HG02852 (cell line): ENCODE data around the gene HLA-DPB1.
"Not testable (repeated sequence)": the region's sequence is repeated elsewhere in the genome, so short reads cannot be mapped to it uniquely, and the experiment has no call there.

Experiments
- ATAC-seq: cut with Tn5 transposase; IDR thresholded peaks from one replicate; pipeline ENCODE4 v1.9.1; 2021; ENCODE audit warnings: mild to moderate bottlenecking, moderate library complexity; ENCODE audit not compliant: unreplicated experiment

HLA-DPB1 gene

DNA sequence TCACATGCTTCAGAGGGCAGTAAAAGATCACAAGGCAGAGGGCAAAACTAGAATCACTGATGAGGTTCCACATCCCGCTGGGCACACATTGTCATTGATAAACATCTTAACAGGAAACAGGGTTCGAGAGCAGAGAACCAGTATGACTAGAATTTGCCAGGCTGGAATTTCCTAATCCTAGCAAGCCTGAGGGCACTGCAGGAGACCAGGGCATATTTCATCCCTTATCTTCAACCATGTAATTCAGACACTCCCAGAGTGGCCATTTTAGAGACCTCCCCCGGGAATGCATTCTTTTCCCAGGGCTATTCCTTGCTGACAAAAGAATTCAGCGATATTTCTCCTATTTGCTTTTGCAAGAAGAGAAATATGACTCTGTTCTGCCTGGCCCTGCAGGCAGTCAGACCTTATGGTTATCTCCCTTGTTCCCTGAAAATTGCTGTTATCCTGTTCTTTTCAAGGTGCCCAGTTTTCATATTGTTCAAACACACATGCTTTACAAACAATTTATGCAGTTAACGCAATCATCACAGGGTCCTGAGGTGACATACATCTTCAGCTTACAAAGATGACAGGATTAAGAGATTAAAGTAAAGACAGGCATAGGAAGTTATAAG lies 25.4 kb downstream of the HLA-DPB1 start:
- ATAC-seq: not testable (repeated sequence)

DNA sequence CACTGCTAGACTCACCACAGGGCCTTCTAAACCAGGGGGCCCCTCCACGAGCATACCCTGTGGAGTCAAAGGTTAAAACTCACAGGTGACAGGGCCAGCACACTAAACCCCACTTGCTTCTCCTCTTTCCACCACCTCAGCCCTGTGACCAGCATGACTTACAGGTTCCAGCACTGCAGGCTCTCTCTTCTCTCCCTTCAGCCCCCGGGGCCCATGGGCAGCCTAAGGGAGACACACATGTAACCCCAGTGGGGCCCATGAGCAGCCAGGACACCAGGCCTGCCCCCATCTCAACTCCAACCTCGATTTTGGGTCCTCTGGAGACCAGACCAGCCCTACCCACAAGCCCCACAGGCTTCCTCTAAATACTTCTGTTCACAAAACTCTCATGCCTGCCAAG lies 28.0 kb downstream of the HLA-DPB1 start:
- ATAC-seq: no peak

DNA sequence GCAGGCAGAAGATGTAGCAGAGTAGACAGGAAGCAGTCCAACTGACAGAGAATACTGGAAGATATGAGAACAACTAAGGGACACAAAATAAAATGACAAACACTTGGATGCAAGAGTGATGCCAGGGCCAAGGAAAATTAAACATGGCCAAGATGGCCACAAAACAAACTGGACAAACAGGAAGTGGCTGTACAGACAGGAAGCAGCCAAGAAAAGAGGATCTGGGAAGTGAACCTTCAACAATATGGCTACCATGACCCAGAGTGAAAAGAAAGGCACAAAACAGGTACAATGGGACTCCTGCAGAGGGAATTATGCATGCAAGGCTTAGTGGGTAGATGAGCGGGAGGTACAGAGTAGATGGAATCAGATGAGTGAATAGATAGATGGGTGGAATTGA lies 29.1 kb downstream of the HLA-DPB1 start:
- no peak for ATAC-seq

DNA sequence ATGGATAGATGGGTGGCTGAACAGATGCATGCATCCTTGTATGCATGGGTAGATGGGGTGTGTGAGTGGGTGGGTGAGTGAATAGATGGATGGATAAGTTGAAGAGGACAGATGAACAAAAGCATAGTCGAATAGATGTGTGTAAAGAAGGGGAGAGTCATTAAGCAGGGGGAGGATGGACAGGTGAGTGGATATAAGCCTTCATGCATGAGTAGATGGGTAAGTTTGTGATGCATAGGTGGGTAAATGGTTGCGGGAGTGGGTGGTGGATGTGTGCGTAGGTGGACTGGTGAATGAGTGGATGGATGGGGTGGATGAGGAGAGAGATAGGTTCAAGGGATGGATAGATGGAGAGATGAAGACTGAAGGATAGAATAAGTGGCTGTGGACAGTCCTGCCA lies 29.6 kb downstream of the HLA-DPB1 start:
- no peak for ATAC-seq

DNA sequence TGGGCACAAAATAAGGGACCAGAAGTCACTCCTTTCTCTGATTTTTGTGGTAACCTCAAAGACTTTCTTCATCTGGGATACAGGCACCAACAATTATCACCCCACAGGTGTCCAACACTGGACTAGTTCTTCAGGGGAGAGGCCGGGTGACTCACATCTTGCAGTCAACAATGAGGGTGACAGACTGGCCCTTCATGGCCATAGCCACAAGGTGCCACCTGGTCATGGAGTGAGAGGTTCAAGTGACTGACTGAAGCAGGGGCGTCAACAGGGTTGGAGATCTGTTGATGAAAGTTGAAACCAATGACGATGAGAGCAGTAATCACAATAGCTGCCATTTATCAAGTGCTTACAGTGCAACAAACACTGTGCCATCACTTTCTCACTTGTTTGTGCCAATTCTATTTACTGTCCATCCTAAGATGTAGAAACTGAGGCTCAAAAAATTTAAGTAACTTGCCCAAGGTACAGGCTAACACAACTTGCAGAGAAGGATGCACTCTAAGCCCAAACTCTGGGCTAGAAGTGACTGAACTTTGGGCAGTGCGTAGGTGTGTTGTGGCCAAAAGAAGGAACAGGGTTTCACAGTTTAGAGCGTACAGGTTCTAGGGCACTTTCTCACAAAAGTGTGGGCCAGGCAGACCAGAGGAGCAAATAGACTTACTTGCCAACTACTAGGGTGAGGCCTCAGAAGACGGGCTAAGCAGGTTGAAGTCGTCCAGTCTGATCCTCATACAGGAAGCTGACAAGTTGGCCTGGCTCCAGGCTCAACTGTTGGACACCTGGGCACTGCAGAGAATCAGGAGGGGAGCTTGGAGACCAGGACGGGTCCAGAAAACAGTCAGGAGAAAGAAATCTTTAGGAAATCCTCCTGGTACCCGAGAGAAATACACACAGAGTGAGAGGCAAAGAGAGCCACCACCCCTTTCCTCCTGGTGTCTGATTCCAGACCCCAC lies 30.4 kb downstream of the HLA-DPB1 start:
- no peak for ATAC-seq

DNA sequence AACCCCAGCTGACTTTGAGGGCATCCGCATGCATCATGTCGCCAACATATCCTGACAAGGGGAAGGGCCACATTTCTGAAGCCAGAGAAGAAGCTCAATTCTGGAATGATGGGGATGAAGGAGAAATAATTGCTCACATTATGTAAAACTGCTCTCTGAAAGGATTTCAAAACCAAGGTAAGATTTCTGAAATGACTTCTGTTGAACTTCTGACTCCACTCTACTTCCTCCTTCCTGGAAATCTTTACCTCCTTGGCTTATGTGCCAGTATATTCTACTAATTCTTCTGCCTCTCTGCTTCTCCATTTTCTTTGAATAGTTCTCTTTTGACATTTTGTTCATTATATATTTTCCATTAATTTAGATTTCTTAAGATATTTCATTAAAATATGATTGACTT lies 31.9 kb downstream of the HLA-DPB1 start:
- ATAC-seq: no peak

DNA sequence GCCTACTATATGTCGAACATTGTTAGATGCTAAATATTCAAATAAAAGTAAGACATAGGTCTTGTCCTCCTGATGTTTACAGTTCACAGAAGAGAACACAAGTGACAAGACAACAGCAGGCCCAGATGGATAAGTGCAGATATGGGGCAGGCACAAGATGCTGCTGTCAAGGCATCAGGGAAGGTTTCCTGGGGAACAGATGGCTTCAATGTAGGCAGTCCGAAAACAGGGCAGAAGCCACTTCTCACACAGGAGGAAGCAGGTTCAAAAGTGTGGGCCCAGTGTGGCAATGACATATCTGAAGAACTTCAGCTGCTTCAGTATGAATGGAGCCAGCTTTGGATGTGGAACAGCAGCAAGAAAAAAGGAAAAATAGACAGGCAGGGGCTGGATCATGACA lies 32.5 kb downstream of the HLA-DPB1 start:
- ATAC-seq: no peak

DNA sequence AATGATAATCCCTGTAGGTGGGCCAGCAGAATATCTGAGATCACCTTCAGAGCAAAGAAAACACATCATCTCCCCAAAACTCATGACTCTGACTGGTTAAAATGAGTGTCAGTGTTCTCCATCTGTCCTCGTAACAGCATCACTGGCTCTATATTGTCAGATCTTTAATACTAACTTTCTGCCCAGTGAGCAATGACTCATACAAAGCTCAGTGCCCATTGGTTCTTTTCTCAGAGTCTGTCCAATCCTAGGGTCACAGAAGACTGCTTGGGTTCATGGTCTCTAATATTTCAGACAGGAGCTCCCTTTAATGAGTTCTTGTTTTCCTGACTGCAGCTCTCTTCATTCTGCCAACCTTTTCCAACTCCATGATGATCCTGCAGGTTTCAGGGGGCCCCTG lies 36.4 kb downstream of the HLA-DPB1 start:
- peak; percentile 95 for ATAC-seq

DNA sequence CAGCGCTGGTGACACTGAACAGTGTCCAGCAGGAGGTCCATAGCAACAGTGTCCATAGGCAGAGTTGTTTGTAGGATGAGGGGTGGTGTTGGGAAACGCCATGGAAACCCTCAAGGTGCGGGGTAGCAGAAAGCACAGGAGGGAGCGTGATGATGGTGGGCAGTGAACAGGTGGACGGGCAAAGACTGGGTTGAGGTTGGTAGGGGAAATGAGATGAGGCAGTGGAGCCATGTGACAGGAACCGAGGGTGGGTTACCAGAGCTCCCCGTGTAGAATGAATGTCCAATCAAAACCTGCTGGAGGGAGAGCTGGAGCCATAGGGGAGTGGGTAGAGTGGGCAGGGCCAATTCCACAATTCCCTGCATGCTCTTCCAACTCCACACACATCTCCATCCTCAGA lies 38.0 kb downstream of the HLA-DPB1 start:
- ATAC-seq: no peak

DNA sequence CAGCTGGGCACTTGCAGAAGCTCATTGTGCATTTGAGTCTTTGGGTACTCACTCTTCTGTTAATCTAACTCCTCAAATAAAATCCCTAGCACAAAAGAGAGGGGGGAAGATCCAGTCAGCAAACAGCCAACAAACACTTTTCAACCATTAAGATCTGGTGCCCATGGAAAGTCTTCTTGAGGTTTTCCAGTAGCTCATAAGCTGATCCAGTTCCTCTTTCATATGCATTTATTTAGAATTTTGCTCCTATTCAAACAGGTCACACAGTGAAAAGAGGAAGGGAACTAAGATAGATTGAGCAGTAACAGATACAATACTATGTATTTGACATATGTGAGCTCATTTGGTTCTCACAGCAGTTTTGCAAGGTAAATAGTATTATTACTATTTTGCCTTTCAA lies 38.6 kb downstream of the HLA-DPB1 start:
- ATAC-seq: no peak

DNA sequence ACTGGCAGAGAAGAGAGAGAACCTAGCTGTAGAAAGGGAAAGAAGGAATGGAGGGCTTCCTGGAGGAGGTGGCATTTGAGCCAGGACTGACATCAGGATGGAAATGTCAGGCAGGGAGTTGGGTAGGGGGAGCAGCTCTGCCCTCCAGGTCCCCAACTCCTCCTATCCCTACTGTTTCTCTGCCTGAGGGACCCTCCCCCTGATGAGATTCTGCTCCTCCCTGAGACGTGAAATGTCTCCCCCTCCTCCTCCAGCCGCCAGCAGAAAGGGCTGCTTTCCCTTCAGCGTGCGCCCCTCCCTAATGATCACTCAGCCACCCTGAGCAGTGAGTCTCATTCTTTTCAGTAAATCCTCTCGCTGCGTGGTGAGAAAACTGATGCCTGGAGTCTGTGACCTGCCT lies 40.6 kb downstream of the HLA-DPB1 start:
- ATAC-seq: no peak

DNA sequence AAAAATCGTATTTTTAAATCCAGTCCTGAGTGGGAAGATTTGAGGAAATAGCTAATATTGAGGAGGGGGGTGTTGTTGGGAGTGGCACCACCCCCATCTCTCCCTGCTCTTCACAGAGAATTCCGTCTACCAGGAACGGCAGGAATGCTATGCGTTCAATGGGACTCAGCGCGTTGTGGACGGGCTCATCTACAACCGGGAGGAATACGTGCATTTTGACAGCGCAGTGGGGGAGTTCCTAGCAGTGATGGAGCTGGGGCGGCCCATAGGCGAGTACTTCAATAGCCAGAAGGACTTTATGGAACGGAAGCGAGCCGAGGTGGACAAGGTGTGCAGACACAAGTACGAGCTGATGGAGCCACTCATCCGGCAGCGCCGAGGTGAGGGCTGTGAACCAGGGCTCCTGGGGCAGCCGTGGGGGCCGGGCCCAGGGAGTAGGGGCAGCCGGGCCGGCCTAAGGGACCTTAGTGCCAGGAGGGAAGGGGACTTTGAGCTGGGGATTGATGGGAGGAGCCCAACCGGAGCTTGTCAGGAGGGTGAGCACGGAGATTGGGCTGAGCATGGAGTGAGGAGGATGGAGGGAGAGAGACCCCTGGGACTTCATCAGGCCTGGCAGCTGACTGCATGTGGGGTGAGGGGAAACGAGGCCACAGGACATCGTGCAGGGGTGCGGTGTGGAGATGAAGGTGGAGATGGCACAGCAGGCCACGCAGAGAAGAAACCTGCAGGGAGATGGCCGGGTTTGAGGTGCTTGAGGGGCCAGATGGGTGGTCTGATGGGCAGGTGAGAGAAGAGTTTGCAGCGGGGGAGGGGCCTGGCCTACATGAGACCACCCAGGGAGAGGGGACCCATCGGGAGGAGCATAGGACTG lies 41.3 kb downstream of the HLA-DPB1 start:
- no peak for ATAC-seq

DNA sequence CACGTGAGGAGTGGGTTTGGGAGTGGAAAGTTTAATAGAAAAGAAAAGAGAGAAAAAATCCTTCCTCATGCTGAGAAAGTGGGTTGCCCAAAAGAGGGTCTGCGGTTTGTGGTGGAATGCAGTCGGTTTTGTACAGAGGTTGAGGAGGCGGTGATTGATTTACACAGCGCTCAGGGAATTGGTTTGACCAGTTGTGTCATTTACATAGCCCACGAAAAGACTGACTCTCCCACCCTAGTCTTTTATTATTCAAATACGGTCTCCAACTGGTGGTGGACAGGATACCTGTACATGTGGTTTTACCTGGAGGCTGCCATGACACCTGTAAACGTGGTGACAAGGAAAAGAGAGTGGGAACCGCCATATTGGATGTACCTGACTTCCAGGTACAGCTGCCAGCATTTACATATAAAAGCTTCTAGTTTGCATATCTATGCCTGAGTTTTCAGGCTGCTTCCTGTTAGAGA lies 42.1 kb downstream of the HLA-DPB1 start:
- no peak for ATAC-seq

DNA sequence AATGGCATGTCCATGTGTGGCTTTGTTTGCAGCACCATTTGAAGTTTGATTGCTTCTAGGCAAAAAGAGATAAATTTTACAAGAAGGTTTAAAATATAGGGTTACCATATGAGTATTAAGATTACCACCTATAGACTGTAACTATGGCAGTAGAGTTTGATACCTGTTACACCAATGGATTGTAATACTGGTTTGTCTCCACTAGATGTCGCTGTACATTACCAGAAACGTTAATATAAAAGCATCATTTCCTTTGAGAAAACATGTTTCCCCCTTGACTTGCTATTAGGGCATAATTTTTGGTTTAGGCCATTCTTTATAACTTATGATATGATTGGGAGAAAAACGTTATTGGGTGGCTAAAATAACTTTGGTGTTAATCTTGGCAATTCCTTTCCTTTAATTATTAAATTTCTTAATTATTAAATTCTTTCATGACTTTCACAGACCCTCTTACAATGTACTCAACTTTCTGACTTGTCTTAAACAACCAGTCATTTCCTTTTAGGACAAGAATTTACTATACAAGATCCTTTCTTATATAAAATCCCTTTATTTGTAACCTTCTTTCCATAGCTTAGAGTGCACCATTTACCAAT lies 42.8 kb downstream of the HLA-DPB1 start:
- no peak for ATAC-seq

DNA sequence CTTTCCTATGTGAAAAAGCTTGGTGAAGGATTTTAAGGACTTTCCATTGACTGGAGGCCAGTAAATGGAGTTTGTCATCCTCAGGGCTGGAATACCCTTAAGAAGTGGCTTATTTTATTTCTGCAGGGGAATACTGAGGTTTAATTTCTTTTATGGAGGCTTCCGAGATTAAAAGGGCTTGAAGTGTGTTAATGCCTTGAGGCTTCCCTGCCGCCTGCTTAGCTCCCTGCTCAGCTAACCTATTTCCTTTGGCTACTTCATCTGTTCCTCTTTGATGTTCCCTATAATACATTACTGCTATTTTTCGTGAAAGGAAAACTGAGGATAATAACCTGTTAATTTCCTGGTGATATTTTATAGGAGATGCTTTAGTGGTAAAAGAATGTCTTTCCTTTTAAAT lies 44.2 kb downstream of the HLA-DPB1 start:
- ATAC-seq: no peak

DNA sequence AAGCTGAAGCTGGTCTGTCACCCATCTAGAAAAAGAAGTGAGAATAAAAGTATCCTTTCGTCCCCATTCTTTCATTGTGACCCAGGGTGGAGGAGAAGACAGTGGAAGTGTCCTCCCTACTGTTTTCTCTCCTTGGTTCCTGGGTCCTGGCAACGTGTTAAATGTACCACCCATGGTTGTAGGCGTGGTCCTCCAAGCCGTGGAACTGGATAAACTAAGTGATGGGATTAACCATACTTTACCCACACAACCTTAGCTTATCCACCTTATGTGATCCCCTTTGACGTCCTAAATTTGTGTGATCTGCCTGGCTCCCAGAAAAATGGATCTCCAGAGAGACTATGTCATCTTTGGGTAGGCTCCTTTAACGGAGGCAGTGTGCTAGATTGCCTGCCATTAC lies 47.4 kb downstream of the HLA-DPB1 start:
- no peak for ATAC-seq

DNA sequence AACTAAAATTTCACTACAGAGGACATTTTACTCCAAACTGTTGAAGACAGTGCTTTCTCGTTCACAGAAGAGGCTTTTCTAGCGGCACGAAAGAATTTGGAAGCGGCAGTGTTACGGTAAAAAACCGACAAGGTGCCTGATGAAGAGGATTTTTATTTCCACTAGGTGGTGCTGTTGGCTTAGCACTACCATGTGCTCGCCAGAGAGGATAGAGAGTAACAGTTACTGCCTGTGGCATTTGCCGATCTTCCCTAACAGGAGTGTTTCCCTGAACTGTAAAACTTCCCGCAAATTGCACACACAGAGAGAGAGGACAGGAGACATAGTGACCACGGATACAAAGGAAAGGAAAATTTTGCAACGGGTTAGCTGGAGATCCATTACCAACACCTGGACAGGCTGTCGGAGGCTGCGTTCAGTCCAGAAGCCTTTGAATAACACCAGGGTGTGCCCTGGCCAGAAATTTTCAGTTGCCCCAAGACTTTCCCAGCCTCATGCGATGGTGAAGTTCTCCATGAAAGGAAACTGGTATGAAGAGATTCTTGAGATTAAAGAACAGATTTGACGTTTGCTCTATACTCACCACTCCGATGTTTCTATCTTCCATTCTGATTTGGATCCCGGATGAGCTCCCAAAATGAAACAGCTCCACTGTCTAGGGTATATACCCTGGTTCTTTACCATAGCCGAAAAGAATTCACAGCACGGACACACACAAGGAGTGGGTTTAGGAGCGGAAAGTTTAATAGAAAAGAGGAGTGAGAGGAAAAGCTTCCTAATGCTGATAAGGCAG lies 48.1 kb downstream of the HLA-DPB1 start:
- ATAC-seq: no peak

DNA sequence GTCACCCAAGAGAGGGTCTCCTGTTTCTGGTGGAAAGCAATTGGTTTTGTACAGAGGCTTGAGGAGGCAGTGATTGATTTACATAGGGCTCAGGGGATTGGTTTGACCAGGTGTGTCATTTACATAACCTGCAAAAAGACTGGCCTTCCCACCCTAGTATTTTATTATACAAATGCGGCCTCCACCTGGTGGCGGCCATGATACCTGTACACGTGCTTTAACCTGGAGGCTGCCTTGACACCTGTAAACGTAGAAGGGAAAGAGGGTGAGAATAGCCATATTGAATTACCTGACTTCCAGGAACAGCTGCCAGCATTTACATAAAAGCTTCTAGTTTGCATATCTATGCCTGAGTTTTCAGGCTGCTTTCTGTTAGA lies 48.7 kb downstream of the HLA-DPB1 start:
- ATAC-seq: no peak

DNA sequence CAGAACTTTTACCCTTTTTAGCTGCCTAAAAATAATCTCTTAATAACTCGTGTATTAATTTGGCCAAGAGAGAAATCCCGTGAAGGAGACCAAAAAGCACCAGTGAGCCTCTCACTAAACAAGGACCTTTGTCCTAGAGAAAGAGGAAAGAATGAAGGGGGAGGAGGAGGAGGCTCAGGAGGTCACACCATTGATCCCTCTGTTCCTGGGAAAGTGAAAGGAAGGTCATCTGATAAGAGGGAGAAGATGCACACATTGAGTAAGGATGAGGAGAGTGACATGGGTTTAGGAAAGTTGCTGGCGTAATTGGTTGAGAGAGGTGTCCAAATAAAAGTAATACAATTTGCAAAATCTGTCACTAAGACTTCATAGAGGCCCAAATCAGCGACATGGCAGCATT lies 49.2 kb downstream of the HLA-DPB1 start:
- ATAC-seq: no peak

DNA sequence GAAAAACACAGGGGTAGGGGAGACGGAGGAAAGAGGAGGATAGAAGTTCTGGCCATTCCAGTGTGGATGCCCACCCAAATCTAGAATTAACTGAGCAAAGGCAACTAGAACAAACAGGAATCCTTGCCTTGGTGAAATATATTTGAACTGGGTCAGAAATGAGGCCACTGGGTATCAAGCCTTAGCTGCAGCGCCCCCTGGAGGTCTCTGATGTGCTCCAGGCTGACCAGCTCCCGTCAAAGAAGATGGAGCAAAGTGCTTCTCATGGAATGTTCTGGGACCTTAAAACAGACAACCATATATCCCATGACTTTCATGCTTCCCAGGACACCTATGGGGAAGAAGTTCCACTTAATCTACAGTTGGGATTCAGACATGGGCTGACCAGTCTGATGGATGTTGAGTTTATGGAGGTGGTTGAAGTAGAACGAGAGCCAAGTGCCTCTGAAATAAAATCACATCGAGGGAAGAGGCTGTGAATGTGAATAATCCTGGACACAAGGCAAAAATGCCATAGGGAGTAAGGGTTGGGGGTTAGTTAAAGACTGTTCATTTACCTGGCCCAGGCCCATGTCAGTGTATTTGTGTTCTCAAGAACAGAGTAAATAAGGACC lies 50.4 kb downstream of the HLA-DPB1 start:
- no peak for ATAC-seq
